Measurements from ENCODE around the gene CKAP5. TPM values are rescaled to one million over a fixed set of nuclear protein-coding genes. Genes with fewer than 3 reads are reported as not detected.

Gene CKAP5
- total RNA-seq, 1 donor: 99.3 TPM

GRCh38 chr11:46778416-46778815, 67.7 kb downstream of the CKAP5 start:
- DNase-seq (ENCODE audit: low read depth): no peak
- no peak for TF ChIP-seq CTCF (IDR thresholded peaks at IDR 0.05; ENCODE audit: insufficient read depth, low read depth, low read length)
- H3K4me3 ChIP-seq (ENCODE audit: low read depth, low read length): no peak overlapping the region

DNA sequence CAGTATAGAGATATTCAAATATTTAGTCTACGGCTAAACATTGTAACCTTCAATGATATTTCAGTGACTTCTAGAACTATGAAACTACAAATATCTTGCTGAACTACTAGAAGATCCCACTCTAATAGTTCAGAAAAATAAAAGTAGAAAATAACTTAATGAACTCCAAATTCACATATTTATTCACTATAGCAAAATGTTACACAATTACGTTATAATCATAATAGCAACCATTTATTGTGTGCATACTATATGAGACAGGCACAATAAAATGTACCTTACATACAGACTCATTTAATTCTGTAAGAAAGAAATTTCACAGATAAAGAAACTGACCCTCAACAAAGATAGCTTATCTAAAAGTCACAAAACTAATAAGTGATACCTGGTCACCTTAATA, 69.2 kb downstream of the CKAP5 start:
- no peak for DNase-seq (ENCODE audit: low read depth)
- TF ChIP-seq CTCF (IDR thresholded peaks at IDR 0.05; ENCODE audit: insufficient read depth, low read depth, low read length): no peak
- H3K4me3 ChIP-seq (ENCODE audit: low read depth, low read length): no peak overlapping the region

DNA sequence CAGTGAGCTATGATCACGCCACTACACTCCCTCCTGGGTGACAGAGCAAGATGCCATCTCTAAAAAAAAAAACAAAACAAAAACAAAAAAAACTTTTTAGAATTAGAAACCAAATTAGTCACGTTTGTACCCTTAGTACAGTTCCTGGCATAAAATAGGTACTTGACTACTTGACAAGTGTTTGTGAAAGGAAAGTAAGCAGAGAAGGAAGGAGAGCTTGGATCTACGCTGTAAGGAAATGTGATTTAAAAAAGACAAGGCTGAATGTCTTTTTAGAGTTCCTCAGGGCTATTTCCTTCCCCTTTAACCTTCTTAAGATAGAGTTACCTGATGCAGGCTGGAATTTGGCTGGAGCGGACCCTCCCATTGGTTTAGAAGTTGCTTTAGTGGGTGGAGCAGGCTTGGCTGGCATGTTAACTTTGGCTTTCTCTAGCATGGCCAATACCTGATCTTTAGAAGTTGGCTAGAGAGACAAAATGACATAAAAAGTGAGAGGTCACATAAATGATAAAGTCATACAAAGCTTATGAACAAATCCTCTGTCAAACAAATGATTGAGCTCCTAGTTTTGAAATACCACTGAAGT, 76.4 kb downstream of the CKAP5 start:
- no peak overlapping the region for H3K4me3 ChIP-seq (ENCODE audit: low read depth, low read length)
- no peak for DNase-seq (ENCODE audit: low read depth)
- TF ChIP-seq CTCF (IDR thresholded peaks at IDR 0.05; ENCODE audit: insufficient read depth, low read depth, low read length): no peak

- DNase-seq (ENCODE audit: low read depth): no peak
- H3K4me3 ChIP-seq (ENCODE audit: low read depth, low read length): no peak overlapping the region
- TF ChIP-seq CTCF (IDR thresholded peaks at IDR 0.05; ENCODE audit: insufficient read depth, low read depth, low read length): no peak
These were observed 79.4 kb downstream of the CKAP5 start for GRCh38 chr11:46766656-46767055.

GRCh38 chr11:46762248-46762647, 83.8 kb downstream of the CKAP5 start:
- DNase-seq (ENCODE audit: low read depth): no peak
- H3K4me3 ChIP-seq (ENCODE audit: low read depth, low read length): no peak overlapping the region
- no peak for TF ChIP-seq CTCF (IDR thresholded peaks at IDR 0.05; ENCODE audit: insufficient read depth, low read depth, low read length)

GRCh38 chr11:46761807-46762206, 84.3 kb downstream of the CKAP5 start:
- TF ChIP-seq CTCF (IDR thresholded peaks at IDR 0.05; ENCODE audit: insufficient read depth, low read depth, low read length): no peak
- no peak overlapping the region for H3K4me3 ChIP-seq (ENCODE audit: low read depth, low read length)
- no peak for DNase-seq (ENCODE audit: low read depth)

Measured in fibroblast of villous mesenchyme (primary cell).